SU-DHL-6 (cell line): Measurements from ENCODE around the gene CHL1.

Source experiments
- H2AFZ ChIP-seq: fragments of 200-600 bp; sonication (generic); 2 replicates; pipeline ENCODE4 v1.6.1; 2014; ENCODE audit warnings: low read depth, mild to moderate bottlenecking, moderate library complexity, mixed read lengths, antibody characterized with exemption, low read length; ENCODE audit not compliant: severe bottlenecking
- H3F3A ChIP-seq: fragments of 200-600 bp; shearing (Covaris generic); 2 replicates; pipeline ENCODE4 v1.6.0; 2016; ENCODE audit warnings: antibody characterized with exemption, mild to moderate bottlenecking; ENCODE audit not compliant: insufficient read depth
- H3K27ac ChIP-seq: fragments of 200-600 bp; sonication (generic); 2 replicates; pipeline ENCODE4 v1.5.1; 2016; ENCODE audit warnings: low read depth, mild to moderate bottlenecking, low read length, moderate library complexity, mixed read lengths
- H3K27me3 ChIP-seq: fragments of 200-600 bp; sonication (generic), shearing (Covaris generic); 2 replicates; pipeline ENCODE4 v1.6.0; 2014; ENCODE audit warnings: mild to moderate bottlenecking, low read length
- H3K36me3 ChIP-seq: fragments of 200-600 bp; sonication (generic); 2 replicates; pipeline ENCODE4 v1.6.1; 2014; ENCODE audit warnings: mild to moderate bottlenecking, low read length, mixed read lengths
- H3K4me2 ChIP-seq: fragments of 300-600, 200-600 bp; shearing (Covaris generic), sonication (generic); 2 replicates; pipeline ENCODE4 v1.6.0; 2014; ENCODE audit warnings: low read length, low read depth, mild to moderate bottlenecking; ENCODE audit not compliant: poor library complexity, severe bottlenecking
- H3K4me3 ChIP-seq: fragments of 200-600 bp; sonication (generic); 2 replicates; pipeline ENCODE4 v1.5.1; 2014; ENCODE audit warnings: antibody characterized with exemption, low read length, mild to moderate bottlenecking, mixed read lengths; ENCODE audit not compliant: insufficient read depth, poor library complexity, severe bottlenecking
- H3K79me2 ChIP-seq: fragments of 200-600 bp; sonication (generic); 2 replicates; pipeline ENCODE4 v1.6.1; 2014; ENCODE audit warnings: mild to moderate bottlenecking, low read length, moderate library complexity; ENCODE audit not compliant: insufficient read depth
- H3K9ac ChIP-seq: fragments of 200-600 bp; sonication (generic); 2 replicates; pipeline ENCODE4 v1.7.0; 2014; ENCODE audit warnings: mild to moderate bottlenecking, low read length
- H3K9me2 ChIP-seq: fragments of 200-600 bp; sonication (generic); replicated peaks from 2 replicates; pipeline ENCODE4 v1.6.1; 2014; ENCODE audit warnings: low read length; ENCODE audit not compliant: insufficient read depth
- H3K9me3 ChIP-seq: fragments of 200-600 bp; sonication (generic); 2 replicates; pipeline ENCODE4 v1.6.1; 2014; ENCODE audit warnings: low read length, mixed read lengths; ENCODE audit not compliant: insufficient read depth
- H4K20me1 ChIP-seq: fragments of 200-600 bp; sonication (generic); 2 replicates; pipeline ENCODE4 v1.6.1; 2014; ENCODE audit warnings: low read depth, mild to moderate bottlenecking, antibody characterized with exemption, low read length, moderate library complexity, mixed read lengths
- EZH2phosphoT487 ChIP-seq: fragments of 200-600 bp; sonication (generic), shearing (Covaris generic); conservative IDR thresholded peaks from 2 replicates; pipeline ENCODE4 v1.6.1; 2018; ENCODE audit warnings: mild to moderate bottlenecking, antibody characterized with exemption, low read length, moderate library complexity, mixed read lengths
- TF ChIP-seq, protein P1 (sequence below): fragments of 200-600 bp; sonication (generic); IDR thresholded peaks from one replicate; pipeline ENCODE4 v1.5.1; 2017; ENCODE audit warnings: antibody characterized with exemption, mild to moderate bottlenecking, low read length, moderate library complexity; ENCODE audit not compliant: insufficient read depth, poor library complexity, severe bottlenecking

The CHL1 gene

DNA sequence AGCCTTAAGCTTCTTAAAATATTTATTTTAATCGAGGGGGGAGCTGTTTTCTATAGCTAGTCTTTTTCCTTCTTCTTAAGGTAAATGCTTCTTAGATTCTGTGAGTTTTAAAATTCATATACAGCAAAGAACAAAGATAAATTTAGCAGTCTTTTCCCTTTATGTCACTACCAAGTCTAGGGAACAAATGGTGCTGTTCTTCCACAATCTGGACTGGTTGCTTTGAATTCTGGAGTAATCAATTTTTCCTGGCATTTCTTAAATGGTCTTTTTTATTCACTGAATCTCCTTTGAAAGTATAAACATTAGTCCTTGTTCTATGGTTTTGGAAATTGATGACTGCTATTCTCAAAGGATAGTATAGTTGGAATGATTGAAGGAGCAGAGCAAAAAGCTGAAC, 82.8 kb downstream of the CHL1 start:
- Histone ChIP-seq H3F3A (peaks cover 29% of the 10 kb centered on the region), H3K36me3 (0 out of 2 replicates have a peak, but pooled peaks cover 11% of the 10 kb centered on the region), H3K4me2 (peak overlapping the region; percentile 95), H3K9me3 (no peaks in the 10 kb centered on the region), H3K9me2 (no peaks in the 10 kb centered on the region), H3K27me3 (no peaks in the 10 kb centered on the region), H3K4me3 (peak overlapping the region; percentile 44), H4K20me1 (no peaks in the 10 kb centered on the region), H2AFZ (peak overlapping the region; percentile 12), H3K9ac (peak overlapping the region; percentile 57), H3K79me2 (no peaks in the 10 kb centered on the region; the same call in 1 of the 2 replicates), H3K27ac (peak overlapping the region; percentile 99)
- TF ChIP-seq, protein P1, sequence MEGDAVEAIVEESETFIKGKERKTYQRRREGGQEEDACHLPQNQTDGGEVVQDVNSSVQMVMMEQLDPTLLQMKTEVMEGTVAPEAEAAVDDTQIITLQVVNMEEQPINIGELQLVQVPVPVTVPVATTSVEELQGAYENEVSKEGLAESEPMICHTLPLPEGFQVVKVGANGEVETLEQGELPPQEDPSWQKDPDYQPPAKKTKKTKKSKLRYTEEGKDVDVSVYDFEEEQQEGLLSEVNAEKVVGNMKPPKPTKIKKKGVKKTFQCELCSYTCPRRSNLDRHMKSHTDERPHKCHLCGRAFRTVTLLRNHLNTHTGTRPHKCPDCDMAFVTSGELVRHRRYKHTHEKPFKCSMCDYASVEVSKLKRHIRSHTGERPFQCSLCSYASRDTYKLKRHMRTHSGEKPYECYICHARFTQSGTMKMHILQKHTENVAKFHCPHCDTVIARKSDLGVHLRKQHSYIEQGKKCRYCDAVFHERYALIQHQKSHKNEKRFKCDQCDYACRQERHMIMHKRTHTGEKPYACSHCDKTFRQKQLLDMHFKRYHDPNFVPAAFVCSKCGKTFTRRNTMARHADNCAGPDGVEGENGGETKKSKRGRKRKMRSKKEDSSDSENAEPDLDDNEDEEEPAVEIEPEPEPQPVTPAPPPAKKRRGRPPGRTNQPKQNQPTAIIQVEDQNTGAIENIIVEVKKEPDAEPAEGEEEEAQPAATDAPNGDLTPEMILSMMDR = no peak
- TF ChIP-seq EZH2phosphoT487 = no peak

DNA sequence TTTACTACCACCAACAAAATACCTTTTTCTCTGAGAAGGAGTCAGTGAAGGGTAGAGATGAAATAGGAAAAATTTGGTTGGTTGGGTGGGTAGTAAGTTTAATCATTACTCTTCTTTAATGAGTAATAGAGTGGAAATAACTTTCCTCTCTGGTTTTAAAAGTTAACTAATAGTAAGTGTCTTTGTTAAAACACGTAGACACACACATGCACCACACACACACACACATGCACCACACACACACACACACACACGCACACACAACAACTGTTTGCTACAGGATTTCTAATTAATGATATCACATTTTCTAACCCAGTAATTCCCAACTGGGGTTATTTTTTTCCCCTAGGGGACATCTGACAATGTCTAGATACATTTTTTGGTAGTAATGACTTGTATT, 84.1 kb downstream of the CHL1 start:
- Histone ChIP-seq H3K27ac (peak overlapping the region; percentile 99), H3K9me2 (no peaks in the 10 kb centered on the region), H3F3A (peaks cover 26% of the 10 kb centered on the region), H3K9ac (peak overlapping the region; percentile 57; the same call in 1 of the 2 replicates), H3K79me2 (no peaks in the 10 kb centered on the region; the same call in 1 of the 2 replicates), H3K36me3 (0 out of 2 replicates have a peak, but pooled peaks cover 11% of the 10 kb centered on the region), H2AFZ (peak overlapping the region; percentile 12), H4K20me1 (no peaks in the 10 kb centered on the region), H3K27me3 (no peaks in the 10 kb centered on the region), H3K4me3 (no peak overlapping the region), H3K9me3 (no peaks in the 10 kb centered on the region), H3K4me2 (peak overlapping the region; percentile 95)
- TF ChIP-seq EZH2phosphoT487 = no peak

DNA sequence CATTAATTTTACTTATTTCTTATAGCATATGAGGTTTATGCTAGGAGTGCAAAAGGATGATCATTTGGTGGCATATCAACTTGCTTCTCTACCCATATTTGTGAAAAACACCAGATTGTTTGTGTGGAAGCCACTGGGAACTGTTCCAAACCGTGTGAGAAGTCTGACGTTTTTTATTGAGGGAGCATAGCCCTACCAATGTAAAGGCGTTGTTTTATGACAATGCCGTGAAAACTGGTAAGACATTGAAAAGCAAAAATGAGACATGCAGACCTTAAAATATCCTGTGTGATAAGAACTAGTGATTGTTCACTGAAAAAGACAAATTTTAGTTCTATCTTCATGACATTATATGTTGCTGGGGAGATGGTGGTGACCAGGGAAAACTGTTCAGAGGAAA, 87.8 kb downstream of the CHL1 start:
- H3K4me2 ChIP-seq = no peak overlapping the region
- no peak overlapping the region for H2AFZ ChIP-seq
- TF ChIP-seq, protein P1 = no peak
- no peak for TF ChIP-seq EZH2phosphoT487
- no peaks in the 10 kb centered on the region for H3K9me2 ChIP-seq
- 0 out of 2 replicates have a peak, but pooled peaks cover 11% of the 10 kb centered on the region for H3K36me3 ChIP-seq
- H3K79me2 ChIP-seq = no peaks in the 10 kb centered on the region; the same call in 1 of the 2 replicates
- H3K9ac ChIP-seq = no peak overlapping the region
- peaks cover 3% of the 10 kb centered on the region for H3F3A ChIP-seq
- H3K27me3 ChIP-seq = no peaks in the 10 kb centered on the region
- no peaks in the 10 kb centered on the region for H3K9me3 ChIP-seq
- no peaks in the 10 kb centered on the region for H4K20me1 ChIP-seq
- H3K4me3 ChIP-seq = no peak overlapping the region
- H3K27ac ChIP-seq = no peak overlapping the region

DNA sequence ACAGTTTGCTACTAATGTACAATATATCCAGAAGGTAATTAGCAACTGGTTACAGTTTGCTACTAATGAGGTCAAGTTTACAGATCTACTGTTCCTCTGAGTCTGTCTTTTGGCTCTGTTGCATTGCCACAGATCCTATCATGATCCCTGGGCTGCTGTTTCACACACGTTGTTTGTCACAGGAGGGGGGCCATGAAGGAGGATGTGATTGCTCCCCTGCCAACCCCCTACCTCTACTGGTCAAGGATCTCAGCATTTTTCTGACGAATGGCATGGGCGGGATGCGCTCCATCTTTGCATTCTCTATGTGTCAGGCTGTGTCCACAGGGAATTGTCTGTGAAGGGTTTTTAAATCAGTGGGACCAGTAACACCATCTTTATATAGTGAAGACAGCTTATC, 91.9 kb downstream of the CHL1 start:
- TF ChIP-seq, protein P1 = no peak
- TF ChIP-seq EZH2phosphoT487 = no peak
- Histone ChIP-seq H3K9me3 (no peaks in the 10 kb centered on the region), H3K4me2 (no peak overlapping the region), H3K4me3 (no peak overlapping the region), H3K79me2 (no peaks in the 10 kb centered on the region), H3K36me3 (no peaks in the 10 kb centered on the region), H2AFZ (no peak overlapping the region), H3K9ac (no peak overlapping the region), H3K9me2 (no peaks in the 10 kb centered on the region), H3K27ac (no peak overlapping the region), H3K27me3 (no peaks in the 10 kb centered on the region), H3F3A (no peaks in the 10 kb centered on the region), H4K20me1 (no peaks in the 10 kb centered on the region)
